Uterus (tissue), 2 donors: ENCODE measurements around the gene LRWD1.

Source experiments
- CTCF ChIP-seq, 4 experiments: fragments of 200-600 bp in 2 of 4; fragments of 450-650 bp in 2 of 4; sonication (generic) in 2 of 4; IDR thresholded peaks; one replicate each; pipeline ENCODE4 v1.5.1; 2016 to 2019; ENCODE audit warnings: antibody characterized with exemption in 4 of 4, mild to moderate bottlenecking in 2 of 4, moderate library complexity in 1 of 4
- POLR2A ChIP-seq, 2 donors: fragments of 450-650 bp; IDR thresholded peaks; one replicate each; pipeline ENCODE4 v1.6.1; 2016; ENCODE audit warnings: antibody characterized with exemption in 2 of 2, mild to moderate bottlenecking in 1 of 2, moderate library complexity in 1 of 2

GRCh38 chr7:102467581-102468477 lies 3.0 kb downstream of the LRWD1 start:
- TF ChIP-seq POLR2A (IDR thresholded peaks at IDR 0.05), result no peak
- TF ChIP-seq CTCF (IDR thresholded peaks at IDR 0.05), result no peak
